Measurements from ENCODE around the gene IBSP.

The IBSP gene

DNA sequence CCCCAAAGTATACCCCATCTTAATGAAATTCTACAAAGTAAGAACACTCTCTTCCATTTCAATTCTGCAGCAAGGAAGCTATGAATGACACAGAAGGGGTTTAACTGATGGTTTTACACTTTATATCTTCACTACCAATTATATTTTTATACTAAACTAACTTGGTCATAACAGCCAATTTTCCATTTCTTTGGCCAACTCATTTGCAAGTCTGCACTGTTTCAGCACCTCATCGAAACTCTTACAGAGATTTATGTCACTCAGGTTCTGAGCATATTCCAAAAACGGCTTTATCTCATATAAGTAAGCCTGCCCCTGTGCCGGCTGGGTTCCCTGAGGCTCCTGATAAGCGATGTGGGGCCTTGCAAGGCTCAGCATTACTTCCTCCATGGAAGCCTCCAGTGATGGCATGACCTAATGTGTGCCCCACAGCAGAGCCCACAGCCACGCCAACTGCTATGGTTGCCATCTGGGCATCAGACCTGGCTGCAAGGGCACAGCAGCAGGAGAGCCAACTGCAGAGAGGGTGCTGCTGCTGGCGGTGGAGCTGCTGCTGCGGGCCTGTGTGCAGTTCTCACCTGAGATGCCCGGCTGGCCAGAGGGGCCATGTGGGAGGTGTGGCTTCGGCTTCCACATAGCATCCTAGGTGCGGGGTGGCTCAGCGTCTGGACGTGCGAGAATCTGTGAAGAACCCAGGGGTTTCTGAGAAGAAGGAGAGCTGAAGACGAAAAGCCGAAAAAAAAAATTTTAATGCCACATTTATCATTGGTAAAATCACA lies 13.4 kb upstream of the IBSP start:
- no peak overlapping the region for H3K4me2 ChIP-seq (ENCODE audit: low read depth, low read length)
- H3K36me3 ChIP-seq (replicated peaks; ENCODE audit: insufficient read depth, low read length): no peaks in the 10 kb centered on the region
- H3K9me3 ChIP-seq (replicated peaks; ENCODE audit: insufficient read depth, low read length): no peaks in the 10 kb centered on the region
- no peak overlapping the region for H3K9ac ChIP-seq (ENCODE audit: low read length)
- H4K20me1 ChIP-seq (ENCODE audit: insufficient read depth, low read length): no peaks in the 10 kb centered on the region
- no peak overlapping the region for H3K4me3 ChIP-seq (ENCODE audit: low read length)
- no peak overlapping the region for H3K27ac ChIP-seq (ENCODE audit: low read length)
- no peak for TF ChIP-seq EZH2phosphoT487 (IDR thresholded peaks at IDR 0.05; ENCODE audit: low read length)
- TF ChIP-seq, protein P1, sequence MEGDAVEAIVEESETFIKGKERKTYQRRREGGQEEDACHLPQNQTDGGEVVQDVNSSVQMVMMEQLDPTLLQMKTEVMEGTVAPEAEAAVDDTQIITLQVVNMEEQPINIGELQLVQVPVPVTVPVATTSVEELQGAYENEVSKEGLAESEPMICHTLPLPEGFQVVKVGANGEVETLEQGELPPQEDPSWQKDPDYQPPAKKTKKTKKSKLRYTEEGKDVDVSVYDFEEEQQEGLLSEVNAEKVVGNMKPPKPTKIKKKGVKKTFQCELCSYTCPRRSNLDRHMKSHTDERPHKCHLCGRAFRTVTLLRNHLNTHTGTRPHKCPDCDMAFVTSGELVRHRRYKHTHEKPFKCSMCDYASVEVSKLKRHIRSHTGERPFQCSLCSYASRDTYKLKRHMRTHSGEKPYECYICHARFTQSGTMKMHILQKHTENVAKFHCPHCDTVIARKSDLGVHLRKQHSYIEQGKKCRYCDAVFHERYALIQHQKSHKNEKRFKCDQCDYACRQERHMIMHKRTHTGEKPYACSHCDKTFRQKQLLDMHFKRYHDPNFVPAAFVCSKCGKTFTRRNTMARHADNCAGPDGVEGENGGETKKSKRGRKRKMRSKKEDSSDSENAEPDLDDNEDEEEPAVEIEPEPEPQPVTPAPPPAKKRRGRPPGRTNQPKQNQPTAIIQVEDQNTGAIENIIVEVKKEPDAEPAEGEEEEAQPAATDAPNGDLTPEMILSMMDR (IDR thresholded peaks at IDR 0.05; ENCODE audit: low read length): no peak
- TF ChIP-seq EZH2 (optimal IDR thresholded peaks at IDR 0.05; ENCODE audit: low read depth, low read length): no peak
- no peaks in the 10 kb centered on the region for H3K79me2 ChIP-seq (ENCODE audit: low read length)
- H3K9me2 ChIP-seq (replicated peaks; ENCODE audit: insufficient read depth, low read length): no peaks in the 10 kb centered on the region
- H2AFZ ChIP-seq (ENCODE audit: low read length): no peak overlapping the region
- no peaks in the 10 kb centered on the region for H3F3A ChIP-seq (ENCODE audit: insufficient read depth, low read length)
- no peak for DNase-seq
- no peaks in the 10 kb centered on the region for H3K4me1 ChIP-seq (ENCODE audit: low read length)
- no peaks in the 10 kb centered on the region for H3K27me3 ChIP-seq (replicated peaks; ENCODE audit: insufficient read depth, low read length)

DNA sequence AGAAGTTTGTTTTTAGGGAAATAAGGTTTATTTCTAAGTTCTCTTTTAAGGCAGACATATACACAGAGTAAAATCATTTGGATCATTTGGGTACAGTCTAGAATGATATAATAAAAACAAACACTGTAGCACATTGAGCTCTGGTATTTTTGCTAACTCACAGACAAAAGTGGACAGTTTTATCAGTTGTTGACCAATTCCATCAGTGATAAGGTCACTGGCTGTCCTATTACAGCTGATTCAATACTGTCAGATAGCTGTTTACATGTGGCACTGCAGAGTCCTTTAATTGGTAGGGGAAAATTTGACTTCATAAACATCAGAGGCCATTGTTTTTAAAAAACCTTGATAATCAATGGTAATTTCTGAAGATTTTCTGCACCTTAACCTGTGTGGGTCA lies 3.5 kb downstream of the IBSP start:
- no peak overlapping the region for H3K4me2 ChIP-seq (ENCODE audit: low read depth, low read length)
- no peaks in the 10 kb centered on the region for H3K9me2 ChIP-seq (replicated peaks; ENCODE audit: insufficient read depth, low read length)
- no peaks in the 10 kb centered on the region for H3K27me3 ChIP-seq (replicated peaks; ENCODE audit: insufficient read depth, low read length)
- no peaks in the 10 kb centered on the region for H4K20me1 ChIP-seq (ENCODE audit: insufficient read depth, low read length)
- no peak overlapping the region for H3K4me3 ChIP-seq (ENCODE audit: low read length)
- H3K9me3 ChIP-seq (replicated peaks; ENCODE audit: insufficient read depth, low read length): no peaks in the 10 kb centered on the region
- no peak overlapping the region for H3K27ac ChIP-seq (ENCODE audit: low read length)
- no peaks in the 10 kb centered on the region for H3K36me3 ChIP-seq (replicated peaks; ENCODE audit: insufficient read depth, low read length)
- H3K79me2 ChIP-seq (ENCODE audit: low read length): no peaks in the 10 kb centered on the region
- DNase-seq: no peak
- H3F3A ChIP-seq (ENCODE audit: insufficient read depth, low read length): no peaks in the 10 kb centered on the region
- no peaks in the 10 kb centered on the region for H3K4me1 ChIP-seq (ENCODE audit: low read length)
- H3K9ac ChIP-seq (ENCODE audit: low read length): no peak overlapping the region
- TF ChIP-seq EZH2phosphoT487 (IDR thresholded peaks at IDR 0.05; ENCODE audit: low read length) (no peak), EZH2 (optimal IDR thresholded peaks at IDR 0.05; ENCODE audit: low read depth, low read length) (no peak)
- TF ChIP-seq, protein P1 (IDR thresholded peaks at IDR 0.05; ENCODE audit: low read length): no peak
- H2AFZ ChIP-seq (ENCODE audit: low read length): no peak overlapping the region

DNA sequence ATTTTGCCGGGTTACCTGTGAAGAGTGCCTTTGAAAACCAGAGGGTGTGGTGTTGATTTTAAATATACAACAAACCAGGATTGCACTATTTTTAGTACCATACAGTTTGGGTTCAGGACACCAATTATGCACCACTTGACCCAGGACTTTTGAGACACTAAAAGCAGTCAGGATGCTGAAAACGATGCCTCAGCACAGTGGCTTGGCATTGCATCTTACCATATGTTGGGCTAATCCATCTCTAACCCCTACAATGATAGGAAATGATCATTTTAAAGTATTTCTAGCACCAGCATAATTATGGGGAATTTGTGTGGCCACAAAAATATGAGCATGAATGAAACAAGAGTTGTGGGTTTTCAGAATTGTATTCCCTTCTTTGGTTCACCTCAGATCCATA lies 4.1 kb downstream of the IBSP start:
- Histone ChIP-seq H3K4me1 (ENCODE audit: low read length) (no peaks in the 10 kb centered on the region), H3K9me2 (replicated peaks; ENCODE audit: insufficient read depth, low read length) (no peaks in the 10 kb centered on the region), H3K27me3 (replicated peaks; ENCODE audit: insufficient read depth, low read length) (no peaks in the 10 kb centered on the region), H3K4me3 (ENCODE audit: low read length) (no peak overlapping the region), H4K20me1 (ENCODE audit: insufficient read depth, low read length) (no peaks in the 10 kb centered on the region), H3K27ac (ENCODE audit: low read length) (no peak overlapping the region), H3F3A (ENCODE audit: insufficient read depth, low read length) (no peaks in the 10 kb centered on the region), H3K9me3 (replicated peaks; ENCODE audit: insufficient read depth, low read length) (no peaks in the 10 kb centered on the region), H2AFZ (ENCODE audit: low read length) (no peak overlapping the region), H3K4me2 (ENCODE audit: low read depth, low read length) (no peak overlapping the region), H3K9ac (ENCODE audit: low read length) (no peak overlapping the region), H3K79me2 (ENCODE audit: low read length) (no peaks in the 10 kb centered on the region), H3K36me3 (replicated peaks; ENCODE audit: insufficient read depth, low read length) (no peaks in the 10 kb centered on the region)
- TF ChIP-seq, protein P1 (IDR thresholded peaks at IDR 0.05; ENCODE audit: low read length): no peak
- TF ChIP-seq EZH2phosphoT487 (IDR thresholded peaks at IDR 0.05; ENCODE audit: low read length): no peak
- TF ChIP-seq EZH2 (optimal IDR thresholded peaks at IDR 0.05; ENCODE audit: low read depth, low read length): no peak
- DNase-seq: no peak
